BLaER1 treated with 17β-estradiol and CSF1 and Interleukin-3, amounts not matched to agents 10 nM and 100 nM (cell line): ENCODE measurements around the gene SLC17A1.

Experiments
- H3K27ac ChIP-seq, 11 experiments: shearing (Covaris generic); formaldehyde crosslinking; 2 replicates each; pipeline ENCODE4 v1.8.1; 2022
- H3K27me3 ChIP-seq, 11 experiments: shearing (Covaris generic); formaldehyde crosslinking; 2 replicates each; pipeline ENCODE4 v1.8.1; 2022
- H3K36me3 ChIP-seq, 11 experiments: shearing (Covaris generic); formaldehyde crosslinking; 2 replicates each; pipeline ENCODE4 v1.8.1; 2022
- H3K4me1 ChIP-seq, 10 experiments: shearing (Covaris generic); formaldehyde crosslinking; 2 replicates each; pipeline ENCODE4 v1.8.1; 2022
- H3K4me2 ChIP-seq, 11 experiments: shearing (Covaris generic); formaldehyde crosslinking; 2 replicates each; pipeline ENCODE4 v1.8.1; 2022
- H3K4me3 ChIP-seq, 10 experiments: shearing (Covaris generic); formaldehyde crosslinking; 2 replicates each; pipeline ENCODE4 v1.8.1; 2022
- H3K9ac ChIP-seq, 11 experiments: shearing (Covaris generic); formaldehyde crosslinking; 2 replicates each; pipeline ENCODE4 v1.8.1; 2022
- H3K9me3 ChIP-seq, 11 experiments: shearing (Covaris generic); formaldehyde crosslinking; replicated peaks in 1 of 11; 2 replicates each; pipeline ENCODE4 v1.8.1; 2022
- H4K20me1 ChIP-seq, 11 experiments: shearing (Covaris generic); formaldehyde crosslinking; 2 replicates each; pipeline ENCODE4 v1.8.1; 2022
- Cebpa-rat ChIP-seq, 11 experiments: shearing (Covaris generic); IDR thresholded peaks; 2 replicates each; pipeline ENCODE4 v1.8.1; 2022

Gene SLC17A1

GRCh38 chr6:25804804-25805203 is 27.0 kb downstream of the SLC17A1 start:
- H4K20me1 ChIP-seq: no peaks in the 10 kb centered on the region
- H3K27me3 ChIP-seq: no peaks in the 10 kb centered on the region
- no peak overlapping the region for H3K4me2 ChIP-seq
- no peak overlapping the region for H3K4me3 ChIP-seq
- H3K27ac ChIP-seq: no peak overlapping the region
- H3K9me3 ChIP-seq: peaks cover 0 to 5% (median 0%) of the 10 kb centered on the region in 11 experiments; a peak in 2 of 22 replicates
- TF ChIP-seq Cebpa-rat (IDR thresholded peaks at IDR 0.05): no peak
- H3K4me1 ChIP-seq: no peaks in the 10 kb centered on the region
- no peak overlapping the region for H3K9ac ChIP-seq
- no peaks in the 10 kb centered on the region for H3K36me3 ChIP-seq

DNA sequence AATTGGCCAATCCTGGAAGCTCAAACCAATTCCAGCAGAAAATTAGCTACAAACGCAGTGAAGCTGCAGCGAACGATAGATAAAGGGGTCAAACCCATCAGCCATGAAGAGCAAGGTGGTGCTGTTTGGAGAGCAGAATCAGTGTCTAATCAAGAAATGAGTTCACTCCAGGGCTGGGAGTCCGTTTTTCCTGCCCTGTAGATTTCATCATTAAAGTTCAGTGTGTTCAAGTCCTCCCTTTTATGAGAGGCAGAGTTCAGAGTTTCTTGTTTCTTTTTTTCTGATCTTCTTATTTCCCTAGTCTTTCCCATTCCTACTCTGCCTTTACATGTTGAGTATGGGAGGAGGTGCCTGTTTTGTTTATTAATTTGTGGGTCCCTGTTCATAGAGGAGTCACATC is 30.4 kb downstream of the SLC17A1 start:
- no peaks in the 10 kb centered on the region for H3K4me1 ChIP-seq
- no peaks in the 10 kb centered on the region for H3K27me3 ChIP-seq
- no peaks in the 10 kb centered on the region for H4K20me1 ChIP-seq
- no peak overlapping the region for H3K4me2 ChIP-seq
- no peak overlapping the region for H3K4me3 ChIP-seq
- peaks cover 0 to 5% (median 0%) of the 10 kb centered on the region in 11 experiments; a peak in 2 of 22 replicates for H3K9me3 ChIP-seq
- H3K9ac ChIP-seq: no peak overlapping the region
- no peak overlapping the region for H3K27ac ChIP-seq
- no peaks in the 10 kb centered on the region for H3K36me3 ChIP-seq
- TF ChIP-seq Cebpa-rat (IDR thresholded peaks at IDR 0.05): no peak

DNA sequence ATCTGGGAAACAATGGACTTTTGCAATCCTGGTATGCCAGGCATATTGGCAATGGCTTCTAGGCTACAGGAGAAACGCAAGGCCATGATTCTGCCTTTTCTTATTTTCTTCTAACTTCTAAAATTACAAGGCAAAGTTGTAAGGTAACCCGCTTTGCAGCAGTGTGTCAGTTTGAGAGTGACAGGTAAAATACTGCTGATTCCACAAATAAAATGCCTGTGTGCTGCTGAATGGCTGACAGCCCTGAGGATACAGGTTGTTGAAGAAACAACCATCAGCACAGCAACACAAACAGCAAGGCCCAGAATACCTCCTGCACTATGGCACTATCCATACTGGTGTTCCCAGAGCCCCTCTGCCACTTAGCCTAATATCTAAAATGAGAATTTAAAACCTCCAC is 37.1 kb downstream of the SLC17A1 start:
- H3K4me2 ChIP-seq: no peak overlapping the region
- H3K9ac ChIP-seq: no peak overlapping the region
- H3K4me3 ChIP-seq: no peak overlapping the region
- no peak overlapping the region for H3K27ac ChIP-seq
- no peaks in the 10 kb centered on the region for H3K36me3 ChIP-seq
- no peak for TF ChIP-seq Cebpa-rat (IDR thresholded peaks at IDR 0.05)
- H4K20me1 ChIP-seq: no peaks in the 10 kb centered on the region
- H3K27me3 ChIP-seq: no peaks in the 10 kb centered on the region
- no peaks in the 10 kb centered on the region; a peak in 1 of 22 replicates for H3K9me3 ChIP-seq
- no peaks in the 10 kb centered on the region for H3K4me1 ChIP-seq

DNA sequence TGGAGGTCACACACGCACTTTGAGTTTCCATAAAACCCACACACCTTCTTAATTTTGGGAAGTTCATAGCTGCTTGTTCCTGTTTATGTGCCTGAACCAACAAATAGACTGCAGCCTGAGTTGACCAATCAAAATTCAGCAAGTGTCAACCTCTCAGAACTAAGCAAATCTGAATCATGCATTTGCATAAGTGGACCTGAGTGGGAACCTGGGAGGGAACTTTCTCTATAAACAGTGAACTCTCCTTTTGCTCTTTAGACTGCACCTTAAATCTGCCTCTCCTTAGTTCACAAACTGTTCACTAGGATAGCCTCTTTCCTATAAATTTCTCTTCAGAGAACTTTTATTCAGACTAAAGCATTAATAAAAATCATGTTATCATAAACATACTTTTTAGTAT is 37.9 kb downstream of the SLC17A1 start:
- no peaks in the 10 kb centered on the region for H4K20me1 ChIP-seq
- no peaks in the 10 kb centered on the region for H3K36me3 ChIP-seq
- H3K27me3 ChIP-seq: no peaks in the 10 kb centered on the region
- no peaks in the 10 kb centered on the region; a peak in 1 of 22 replicates for H3K9me3 ChIP-seq
- H3K27ac ChIP-seq: no peak overlapping the region
- no peak for TF ChIP-seq Cebpa-rat (IDR thresholded peaks at IDR 0.05)
- no peaks in the 10 kb centered on the region for H3K4me1 ChIP-seq
- H3K9ac ChIP-seq: no peak overlapping the region
- H3K4me3 ChIP-seq: no peak overlapping the region
- H3K4me2 ChIP-seq: no peak overlapping the region

GRCh38 chr6:25792016-25792415 is 39.8 kb downstream of the SLC17A1 start:
- no peaks in the 10 kb centered on the region for H4K20me1 ChIP-seq
- TF ChIP-seq Cebpa-rat (IDR thresholded peaks at IDR 0.05): no peak
- no peaks in the 10 kb centered on the region for H3K36me3 ChIP-seq
- H3K27me3 ChIP-seq: no peaks in the 10 kb centered on the region
- H3K4me3 ChIP-seq: no peak overlapping the region
- H3K9me3 ChIP-seq: no peaks in the 10 kb centered on the region; a peak in 1 of 22 replicates
- H3K4me2 ChIP-seq: no peak overlapping the region
- H3K4me1 ChIP-seq: no peaks in the 10 kb centered on the region
- no peak overlapping the region for H3K27ac ChIP-seq
- no peak overlapping the region for H3K9ac ChIP-seq

GRCh38 chr6:25789475-25789874 is 42.4 kb downstream of the SLC17A1 start:
- no peaks in the 10 kb centered on the region for H3K4me1 ChIP-seq
- H3K27me3 ChIP-seq: no peaks in the 10 kb centered on the region
- no peak overlapping the region for H3K4me3 ChIP-seq
- no peak overlapping the region for H3K9ac ChIP-seq
- no peaks in the 10 kb centered on the region for H4K20me1 ChIP-seq
- H3K4me2 ChIP-seq: no peak overlapping the region
- H3K9me3 ChIP-seq: no peaks in the 10 kb centered on the region; a peak in 1 of 22 replicates
- no peaks in the 10 kb centered on the region for H3K36me3 ChIP-seq
- no peak for TF ChIP-seq Cebpa-rat (IDR thresholded peaks at IDR 0.05)
- no peak overlapping the region for H3K27ac ChIP-seq

DNA sequence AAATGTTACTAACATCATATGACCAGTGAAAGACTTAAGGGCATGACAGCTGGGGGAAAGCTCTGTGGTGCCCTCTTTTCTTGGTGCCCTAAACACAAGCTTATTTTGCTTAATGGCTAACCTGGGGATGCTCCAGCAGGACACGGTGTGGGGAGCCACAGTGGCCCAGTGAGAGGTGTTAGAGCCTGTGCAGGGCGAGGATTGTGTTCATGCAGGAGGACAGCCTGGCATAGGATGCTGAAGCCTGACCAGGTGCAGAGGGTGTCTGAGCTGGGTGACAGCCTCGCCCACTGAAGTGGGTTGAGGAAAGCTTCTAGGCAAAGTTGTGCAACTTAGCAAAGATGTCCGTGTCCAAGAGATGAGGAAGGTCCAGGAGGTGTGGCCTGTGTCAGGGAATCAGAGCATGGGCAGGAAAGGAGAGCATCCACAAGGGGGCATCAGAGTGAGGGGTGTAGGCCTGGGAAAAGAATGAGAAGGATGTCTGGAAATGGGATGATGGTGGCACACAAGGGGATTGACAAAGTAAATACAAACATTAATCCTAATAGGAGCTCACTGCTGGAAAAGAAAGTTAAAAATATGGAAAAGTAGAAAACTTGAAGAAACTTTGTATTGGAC is 43.4 kb downstream of the SLC17A1 start:
- Histone ChIP-seq H3K4me3 (no peak overlapping the region), H3K9ac (no peak overlapping the region), H3K27me3 (no peaks in the 10 kb centered on the region), H3K4me2 (no peak overlapping the region), H4K20me1 (no peaks in the 10 kb centered on the region), H3K36me3 (no peaks in the 10 kb centered on the region), H3K27ac (no peak overlapping the region), H3K9me3 (no peaks in the 10 kb centered on the region; a peak in 1 of 22 replicates), H3K4me1 (no peaks in the 10 kb centered on the region)
- TF ChIP-seq Cebpa-rat (IDR thresholded peaks at IDR 0.05): no peak

DNA sequence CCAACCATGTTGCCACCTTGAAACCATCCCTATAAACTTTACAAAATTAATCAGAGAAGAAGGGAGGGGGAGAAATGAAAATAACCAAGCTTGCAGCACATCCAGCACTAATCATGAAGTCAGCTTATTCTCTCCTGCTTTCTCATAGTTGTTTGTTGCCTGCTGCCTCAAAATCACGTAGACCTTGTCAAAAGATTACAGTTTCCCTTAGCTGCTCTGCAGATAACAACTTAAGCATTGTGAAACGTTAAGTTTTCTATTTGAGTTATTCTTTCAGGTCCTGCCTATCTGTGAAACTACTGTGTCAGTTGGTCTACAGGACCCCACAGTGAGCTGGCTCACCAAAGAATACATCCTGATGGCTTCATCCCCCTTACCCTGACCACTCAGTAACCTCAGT is 44.4 kb downstream of the SLC17A1 start:
- no peak overlapping the region for H3K27ac ChIP-seq
- H3K36me3 ChIP-seq: no peaks in the 10 kb centered on the region
- no peak overlapping the region for H3K9ac ChIP-seq
- no peaks in the 10 kb centered on the region; a peak in 1 of 22 replicates for H3K9me3 ChIP-seq
- H3K4me1 ChIP-seq: no peaks in the 10 kb centered on the region
- no peaks in the 10 kb centered on the region for H4K20me1 ChIP-seq
- TF ChIP-seq Cebpa-rat (IDR thresholded peaks at IDR 0.05): no peak
- no peak overlapping the region for H3K4me3 ChIP-seq
- no peak overlapping the region for H3K4me2 ChIP-seq
- no peaks in the 10 kb centered on the region for H3K27me3 ChIP-seq

GRCh38 chr6:25781134-25781533 is 50.7 kb downstream of the SLC17A1 start:
- Histone ChIP-seq H3K36me3 (no peaks in the 10 kb centered on the region), H3K4me2 (no peak overlapping the region), H3K9me3 (no peaks in the 10 kb centered on the region), H3K27me3 (no peaks in the 10 kb centered on the region), H3K4me3 (no peak overlapping the region), H4K20me1 (no peaks in the 10 kb centered on the region), H3K4me1 (no peaks in the 10 kb centered on the region), H3K9ac (no peak overlapping the region), H3K27ac (no peak overlapping the region)
- TF ChIP-seq Cebpa-rat (IDR thresholded peaks at IDR 0.05): no peak

DNA sequence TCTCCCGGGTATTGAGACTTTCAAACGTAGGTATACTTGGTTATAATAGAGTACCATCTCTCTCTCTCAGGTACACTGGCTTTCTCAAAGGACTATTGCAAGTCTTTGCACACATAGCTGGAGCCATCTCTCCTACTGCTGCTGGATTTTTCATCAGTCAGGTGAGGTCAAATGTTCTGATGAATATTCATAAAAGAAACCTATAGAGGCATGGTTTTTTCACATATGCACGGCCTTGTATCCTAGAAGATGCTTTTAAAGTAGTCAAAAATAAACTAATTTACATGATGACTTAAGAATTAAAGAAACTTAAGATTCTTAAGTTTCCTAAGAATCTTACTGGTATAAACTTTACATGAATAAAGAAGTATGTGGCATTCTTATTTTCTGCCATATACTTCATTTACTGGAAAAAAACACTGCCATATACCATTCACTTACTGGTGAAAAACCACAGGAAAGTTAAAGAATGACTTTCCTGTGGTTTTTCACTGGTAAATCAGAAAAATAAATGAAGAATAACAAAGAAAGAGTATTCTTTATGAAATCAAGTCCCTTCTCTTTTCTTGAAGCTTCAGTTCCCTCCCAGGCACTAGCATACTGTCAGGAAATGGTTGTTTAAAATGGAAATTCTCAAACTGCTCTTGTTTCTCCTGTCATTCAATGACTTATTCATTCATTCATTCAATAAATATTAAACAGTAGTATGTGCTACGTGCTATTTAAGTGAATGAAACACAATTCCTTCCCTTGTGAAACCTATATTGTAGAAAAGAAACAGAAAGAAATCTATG is 53.8 kb downstream of the SLC17A1 start:
- H3K4me1 ChIP-seq: no peaks in the 10 kb centered on the region
- no peak overlapping the region for H3K4me3 ChIP-seq
- no peak for TF ChIP-seq Cebpa-rat (IDR thresholded peaks at IDR 0.05)
- H4K20me1 ChIP-seq: no peaks in the 10 kb centered on the region
- no peaks in the 10 kb centered on the region for H3K9me3 ChIP-seq
- H3K27ac ChIP-seq: no peak overlapping the region
- no peaks in the 10 kb centered on the region for H3K36me3 ChIP-seq
- H3K9ac ChIP-seq: no peak overlapping the region
- no peak overlapping the region for H3K4me2 ChIP-seq
- H3K27me3 ChIP-seq: no peaks in the 10 kb centered on the region
